Thoracic aorta (tissue), 2 donors: ENCODE measurements around the gene ZMAT5. TPM values are rescaled to one million over a fixed set of nuclear protein-coding genes. Genes with fewer than 3 reads are reported as not detected.

ENCODE experiments used
- ATAC-seq: fragments of 150-250 bp; one replicate; pipeline ENCODE4 v1.8.0; 2017; ENCODE audit warnings: low read depth; ENCODE audit not compliant: insufficient number of reproducible peaks, low FRiP score
- DNase-seq: peaks from one replicate; pipeline ENCODE4 v3.0.0-alpha.2; 2020; ENCODE audit warnings: low spot score
- H3K27ac ChIP-seq, 2 donors: fragments of 200-600 bp; sonication (generic); 1 replicate in 1 of 2; 2 replicates in 1 of 2; pipeline ENCODE4 v1.5.1; 2016; ENCODE audit warnings: mild to moderate bottlenecking in 2 of 2, moderate library complexity in 2 of 2
- H3K27me3 ChIP-seq: fragments of 200-600 bp; sonication (generic); replicated peaks from 2 replicates; pipeline ENCODE4 v1.6.0; 2016; ENCODE audit warnings: mild to moderate bottlenecking; ENCODE audit not compliant: insufficient read depth
- H3K36me3 ChIP-seq: fragments of 200-600 bp; sonication (generic); one replicate; pipeline ENCODE4 v1.5.1; 2016
- H3K4me1 ChIP-seq, 2 donors: fragments of 200-600 bp; sonication (generic); 1 replicate in 1 of 2; 2 replicates in 1 of 2; pipeline versions ENCODE4 v1.5.1 to v1.6.0; 2016; ENCODE audit warnings: low read depth in 2 of 2, mild to moderate bottlenecking in 1 of 2; ENCODE audit not compliant: control insufficient read depth in 1 of 2
- H3K4me3 ChIP-seq: fragments of 200-600 bp; sonication (generic); 2 replicates; pipeline ENCODE4 v1.5.1; 2016; ENCODE audit warnings: mild to moderate bottlenecking
- H3K9me3 ChIP-seq: fragments of 200-600 bp; sonication (generic); 2 replicates; pipeline ENCODE4 v1.5.1; 2016
- CTCF ChIP-seq: fragments of 200-600 bp; sonication (generic); IDR thresholded peaks from one replicate; pipeline ENCODE4 v1.5.1; 2019; ENCODE audit warnings: antibody characterized with exemption
- total RNA-seq, 2 donors: library from RNA; depleted of rRNA; stranded (reverse); fragments of >200 nt; gene quantifications; one replicate each; pipeline versions ENCODE4 v1.1.0 to v1.2.3, GENCODE V29; 2016

Gene ZMAT5
- total RNA-seq, 2 donors from 2014 or later, result 11.0 to 26.8 TPM

DNA sequence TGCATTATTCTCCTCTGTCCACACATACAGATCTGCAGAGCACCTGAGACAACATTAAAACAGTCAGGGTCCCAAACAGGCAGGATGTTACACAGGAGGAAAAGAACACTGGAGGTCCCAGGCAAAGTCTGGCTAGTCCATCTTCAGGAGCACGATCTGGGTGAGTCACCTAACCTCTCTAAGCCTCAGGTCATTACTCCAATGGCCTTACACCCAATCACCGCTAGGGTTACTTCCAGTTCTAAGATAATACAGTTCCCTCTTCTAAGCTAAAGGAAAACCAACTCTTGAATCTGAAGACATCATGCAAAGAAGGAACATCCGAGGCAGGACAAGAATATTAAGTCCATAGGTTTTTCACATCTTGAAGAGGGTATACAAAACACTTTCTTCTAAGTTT is 46.8 kb upstream of the ZMAT5 start:
- TF ChIP-seq CTCF, result no peak
- ATAC-seq (no peak), DNase-seq (no peak)
- Histone ChIP-seq H3K4me1 (no peaks in the 10 kb centered on the region), H3K36me3 (peaks cover 44% of the 10 kb centered on the region), H3K9me3 (no peaks in the 10 kb centered on the region), H3K27ac (no peak overlapping the region), H3K4me3 (no peak overlapping the region), H3K27me3 (no peaks in the 10 kb centered on the region)

- H3K27me3 ChIP-seq, result no peaks in the 10 kb centered on the region
- no peak for ATAC-seq
- no peak overlapping the region for H3K4me3 ChIP-seq
- H3K4me1 ChIP-seq, result no peaks in the 10 kb centered on the region
- peaks cover 43% of the 10 kb centered on the region for H3K36me3 ChIP-seq
- no peak for DNase-seq
- no peak for TF ChIP-seq CTCF
- no peak overlapping the region for H3K27ac ChIP-seq
- H3K9me3 ChIP-seq, result no peaks in the 10 kb centered on the region
Observed at GRCh38 chr22:29813126-29813525, 46.3 kb upstream of the ZMAT5 start.

DNA sequence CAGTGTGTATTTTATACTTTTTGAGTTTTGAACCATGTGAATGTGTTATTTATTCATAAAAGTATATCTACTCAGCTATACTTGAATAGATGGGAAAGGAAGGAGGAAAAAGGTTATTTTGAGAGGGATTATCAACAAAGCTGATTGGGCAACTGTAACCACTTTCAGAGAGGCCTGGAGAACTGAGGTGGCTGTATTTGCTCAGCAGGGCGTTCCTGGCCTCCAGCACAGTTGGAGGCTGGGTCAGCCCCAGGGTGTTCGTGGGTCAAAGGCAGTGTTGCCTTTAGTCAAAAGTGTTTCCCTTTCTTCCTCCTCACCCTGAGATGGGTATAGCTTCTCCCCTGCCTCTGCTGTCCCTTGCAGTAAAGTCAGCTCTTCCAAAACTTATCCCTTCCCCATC is 44.6 kb upstream of the ZMAT5 start:
- no peaks in the 10 kb centered on the region for H3K9me3 ChIP-seq
- H3K36me3 ChIP-seq, result peaks cover 50% of the 10 kb centered on the region
- DNase-seq, result no peak
- no peak for ATAC-seq
- no peak for TF ChIP-seq CTCF
- H3K4me1 ChIP-seq, result no peaks in the 10 kb centered on the region
- H3K4me3 ChIP-seq, result no peak overlapping the region
- H3K27me3 ChIP-seq, result no peaks in the 10 kb centered on the region
- no peak overlapping the region for H3K27ac ChIP-seq

DNA sequence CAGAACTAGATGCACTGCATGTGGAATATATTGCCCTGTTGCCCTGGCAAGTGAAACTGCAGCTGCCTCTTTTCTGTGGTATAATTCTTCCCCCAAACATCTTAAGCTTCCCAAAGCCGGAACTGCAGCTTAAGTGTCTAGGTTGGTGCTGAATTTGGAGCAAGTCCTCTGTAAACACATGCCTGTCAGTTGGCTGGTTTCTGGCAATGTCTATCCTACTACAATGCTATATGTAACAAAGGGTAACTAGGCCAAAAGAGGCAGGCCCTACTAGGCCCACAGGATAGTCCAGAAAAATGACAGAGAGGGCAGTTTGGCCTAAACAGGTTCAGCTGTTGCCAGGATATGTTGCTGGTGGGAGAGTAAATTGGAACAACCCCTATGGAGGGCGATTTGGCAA is 43.4 kb upstream of the ZMAT5 start:
- H3K27me3 ChIP-seq, result no peaks in the 10 kb centered on the region
- no peak overlapping the region for H3K27ac ChIP-seq
- DNase-seq (no peak), ATAC-seq (no peak)
- H3K9me3 ChIP-seq, result no peaks in the 10 kb centered on the region
- no peaks in the 10 kb centered on the region for H3K4me1 ChIP-seq
- peaks cover 62% of the 10 kb centered on the region for H3K36me3 ChIP-seq
- H3K4me3 ChIP-seq, result no peak overlapping the region
- TF ChIP-seq CTCF, result no peak

DNA sequence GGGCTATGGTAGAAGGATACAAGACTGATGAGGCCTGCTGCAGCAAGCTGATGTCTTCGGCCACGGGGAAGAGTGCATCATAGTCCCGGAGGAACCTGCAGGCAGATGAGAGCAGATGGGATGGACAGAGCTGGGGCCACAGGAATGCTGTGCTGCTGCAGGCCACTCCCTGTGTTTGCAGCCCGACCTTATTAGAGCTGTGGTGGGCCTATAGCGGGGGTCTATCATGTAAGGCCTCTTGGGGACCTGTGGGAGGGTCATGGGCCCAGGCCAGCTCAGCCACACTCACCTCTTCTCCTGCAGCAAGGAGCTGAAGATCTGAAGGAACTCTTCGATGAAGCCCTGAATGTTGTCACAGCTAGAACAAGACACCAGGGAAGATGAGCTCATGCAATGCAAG is 39.4 kb upstream of the ZMAT5 start:
- Histone ChIP-seq H3K4me3 (no peak overlapping the region), H3K27ac (no peak overlapping the region), H3K27me3 (no peaks in the 10 kb centered on the region), H3K9me3 (no peaks in the 10 kb centered on the region), H3K4me1 (no peaks in the 10 kb centered on the region), H3K36me3 (peaks cover 47% of the 10 kb centered on the region)
- ATAC-seq, result no peak
- DNase-seq, result no peak
- no peak for TF ChIP-seq CTCF
